ENCODE data around the gene FOXP4.

DNA sequence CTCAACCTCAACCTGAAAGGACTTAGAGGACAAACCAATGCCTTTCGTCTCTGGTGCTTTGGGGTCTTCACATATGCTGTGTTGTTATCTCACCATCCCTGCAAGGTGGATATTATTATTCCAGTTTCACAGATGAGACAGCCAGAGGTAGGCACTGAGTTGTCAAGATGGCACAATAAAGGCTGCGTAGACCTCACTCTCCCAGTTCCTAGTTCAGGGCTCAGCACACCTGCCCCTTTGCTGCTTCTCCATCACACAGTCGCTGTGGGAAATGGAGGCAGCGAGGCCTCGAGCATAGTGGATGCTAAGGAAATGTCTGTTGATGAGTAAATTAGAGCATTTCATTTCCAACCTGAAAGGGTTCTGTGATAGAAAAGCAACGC lies 22.0 kb downstream of the FOXP4 start:
- no peak for TF ChIP-seq POLR2A (IDR thresholded peaks at IDR 0.05; ENCODE audit: low read length)
- TF ChIP-seq GATA1 (IDR thresholded peaks at IDR 0.05; ENCODE audit: low read depth, low read length), result no peak
